GM18520 (cell line): ENCODE data around the gene PRR19.
A peak's percentile ranks its signal among the peaks of the same experiment; 100 is the strongest.
"Not testable (repeated sequence)": the region's sequence is repeated elsewhere in the genome, so short reads cannot be mapped to it uniquely, and the experiment has no call there.

Source experiments
- ATAC-seq: cut with Tn5 transposase; IDR thresholded peaks from one replicate; pipeline ENCODE4 v1.9.1; 2021; ENCODE audit not compliant: unreplicated experiment

PRR19 gene

GRCh38 chr19:42301646-42302203 lies at the start of gene PRR19:
PRR19 (plus strand) TSS chr19:42302132; CDS start chr19:42309585, 7,453 bp downstream.
- no peak for ATAC-seq

- ATAC-seq: no peak
Observed at GRCh38 chr19:42252365-42253244, 49.3 kb upstream of the PRR19 start.

DNA sequence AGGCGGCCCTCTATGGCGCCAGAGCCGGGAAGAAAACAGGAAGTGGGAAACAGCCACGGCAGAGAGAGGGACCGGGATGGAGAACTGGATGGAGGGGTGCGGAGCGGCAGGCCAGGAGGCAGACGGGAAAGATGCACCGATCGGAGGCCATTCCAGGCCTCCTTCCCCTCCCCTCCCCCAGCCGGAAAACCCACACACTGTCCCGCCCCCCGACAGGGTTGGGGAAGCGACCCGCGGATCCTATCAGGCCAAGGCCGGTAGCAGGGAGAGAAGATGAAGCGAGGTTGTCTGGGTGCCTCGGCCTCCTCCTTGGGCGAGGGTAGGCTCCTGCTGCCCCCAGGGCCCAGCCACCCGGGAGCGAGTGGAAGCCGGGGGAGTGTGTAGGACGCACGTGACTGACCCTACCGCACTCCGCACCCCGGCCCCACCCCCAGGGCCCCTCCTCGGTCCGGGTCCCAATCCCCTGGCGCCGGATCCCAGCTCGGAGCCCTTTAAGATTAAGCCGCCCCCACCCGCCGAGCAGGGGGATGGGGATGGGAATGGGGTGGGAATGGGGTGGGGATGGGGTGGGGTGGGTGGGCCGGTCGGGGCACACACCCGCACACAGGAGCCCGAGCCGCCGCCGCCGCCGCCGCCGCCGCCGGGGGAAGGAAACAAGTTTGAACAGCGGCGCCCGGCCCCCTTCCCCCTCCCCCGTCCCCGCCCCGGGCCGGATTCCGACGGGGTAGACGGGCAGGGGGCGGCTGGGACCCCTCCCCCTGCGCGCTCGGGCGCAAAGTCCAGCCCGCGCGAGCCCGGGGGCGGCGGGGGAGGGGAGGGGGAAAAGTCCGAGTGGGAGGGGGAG lies 48.5 kb upstream of the PRR19 start:
- no peak for ATAC-seq

DNA sequence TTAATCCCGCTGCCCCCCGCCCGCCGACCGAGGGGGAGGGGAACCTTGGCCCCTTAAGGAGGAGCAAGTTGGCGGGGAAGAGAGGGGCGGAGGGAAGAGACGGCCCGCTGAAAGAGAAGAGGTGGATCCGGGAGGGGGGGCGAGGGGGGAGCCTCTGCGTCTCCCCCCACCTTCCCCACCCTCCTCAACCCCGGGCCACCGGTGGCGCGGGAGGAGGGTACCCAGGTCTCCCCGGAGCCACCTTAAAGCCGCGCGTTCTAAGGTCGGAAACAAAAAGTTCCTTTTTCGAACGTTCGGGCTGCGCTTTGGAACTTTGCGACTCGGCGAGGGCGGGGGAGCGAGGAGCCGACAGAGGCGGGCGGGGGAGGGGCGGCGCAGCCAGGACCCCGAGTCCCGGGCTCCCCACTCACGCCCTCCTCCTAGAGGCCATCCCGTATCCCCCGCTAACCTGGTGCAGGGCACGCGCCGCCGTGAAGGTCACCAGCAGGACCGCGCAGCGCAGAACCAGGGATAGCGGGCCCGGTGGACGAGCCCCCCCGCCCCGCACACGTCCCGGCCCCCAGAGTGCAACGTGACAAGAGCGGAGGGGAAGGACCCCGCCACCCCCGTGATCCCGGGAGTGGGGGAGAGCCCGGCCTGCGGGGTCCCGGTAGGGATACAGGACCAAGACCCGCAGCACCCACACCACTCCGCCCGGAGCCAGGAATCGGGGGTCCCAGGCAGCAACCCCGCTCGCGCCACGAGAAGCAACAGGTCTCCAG lies 47.7 kb upstream of the PRR19 start:
- peak; percentile 29 for ATAC-seq

DNA sequence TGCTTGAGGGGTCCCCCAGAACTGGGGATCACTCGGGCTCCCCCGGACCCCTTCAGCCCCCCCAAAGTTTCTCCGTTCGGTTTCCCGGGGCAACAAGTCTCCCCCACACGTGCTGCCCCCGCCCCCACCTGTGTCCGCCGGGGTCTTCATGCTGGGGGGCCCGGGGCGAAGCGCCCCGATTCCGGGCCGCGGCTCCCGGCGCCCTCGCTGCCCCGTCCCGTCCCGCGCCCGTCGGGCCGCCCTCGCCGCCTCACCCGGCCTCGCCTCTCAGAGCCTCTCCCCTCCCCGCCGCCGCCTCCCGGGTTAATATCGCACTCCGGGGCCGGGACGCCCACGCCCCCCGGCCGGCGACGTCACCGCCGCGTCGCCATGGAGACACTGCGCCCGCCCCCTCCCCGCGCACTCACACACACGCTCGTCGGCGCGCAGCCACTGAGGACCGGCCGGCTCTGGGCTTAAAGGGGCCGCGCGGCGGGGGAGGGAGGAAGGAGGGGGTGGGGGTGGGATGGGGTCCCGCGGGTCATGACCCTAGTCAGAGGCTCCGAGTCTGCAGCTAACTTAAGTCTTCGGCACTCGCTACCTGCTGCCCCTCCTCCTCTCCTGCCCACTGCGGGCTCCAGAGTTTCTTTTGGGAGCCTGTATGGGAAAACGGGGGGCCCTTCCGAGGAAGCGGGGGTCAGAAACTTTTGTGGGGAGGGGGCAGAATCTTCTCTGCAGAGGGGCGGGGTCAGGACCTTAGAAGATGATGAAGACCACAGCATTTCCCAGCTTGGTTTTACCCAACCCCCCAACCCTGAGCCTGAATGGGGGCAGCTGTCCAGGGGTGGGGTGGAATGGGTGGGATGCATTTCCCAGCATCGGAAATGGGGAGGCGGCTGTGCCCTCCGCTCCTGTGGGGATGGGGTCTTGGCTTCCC lies 46.8 kb upstream of the PRR19 start, which contains the start of gene ERF:
Gene ERF (minus strand): TSS at position 279 of the 916 bp plus-strand sequence. CDS start 129 bp downstream, at position 150.
- peak; percentile 52 for ATAC-seq

GRCh38 chr19:42255766-42256745 lies 45.9 kb upstream of the PRR19 start:
- no peak for ATAC-seq

DNA sequence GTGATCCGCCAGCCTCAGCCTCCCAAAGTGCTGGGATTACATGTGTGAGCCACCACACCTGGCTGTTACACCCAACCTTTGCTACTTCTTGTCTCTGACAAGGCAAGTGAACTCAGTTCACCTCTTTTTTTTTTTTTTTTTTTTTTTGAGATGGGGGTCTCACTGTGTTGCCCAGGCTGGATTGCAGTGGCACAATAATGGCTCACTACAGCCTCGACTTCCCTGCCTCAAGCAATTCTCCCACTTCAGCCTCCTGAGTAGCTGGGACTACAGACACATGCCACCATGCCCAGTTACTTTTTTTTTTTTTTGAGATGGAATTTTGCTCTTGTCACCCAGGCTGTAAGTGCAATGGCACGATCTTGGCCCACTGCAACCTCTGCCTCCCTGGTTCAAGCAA lies 44.1 kb upstream of the PRR19 start:
- ATAC-seq: not testable (repeated sequence)

GRCh38 chr19:42261763-42262162 lies 40.2 kb upstream of the PRR19 start:
- ATAC-seq: no peak

DNA sequence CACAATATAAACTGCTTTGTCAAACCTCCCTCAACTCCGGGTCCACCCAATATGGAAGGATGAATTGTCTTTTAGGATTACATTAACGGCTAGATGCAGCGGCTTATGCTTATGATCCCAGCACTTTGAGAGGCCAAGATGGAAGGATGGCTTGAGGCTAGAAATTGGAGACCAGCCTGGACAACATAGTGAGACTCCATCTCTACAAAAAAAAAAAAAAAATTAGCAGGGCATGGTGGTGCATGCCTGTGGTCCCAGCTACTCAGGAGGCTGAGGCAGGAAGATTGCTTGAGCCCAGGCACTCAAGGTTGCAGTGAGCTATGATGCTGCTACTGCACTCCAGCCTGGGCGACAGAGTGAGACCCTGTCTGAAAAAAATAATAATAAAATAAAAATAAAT lies 35.8 kb upstream of the PRR19 start:
- ATAC-seq: not testable (repeated sequence)

GRCh38 chr19:42266928-42267603 lies 34.9 kb upstream of the PRR19 start:
- ATAC-seq: not testable (repeated sequence)

DNA sequence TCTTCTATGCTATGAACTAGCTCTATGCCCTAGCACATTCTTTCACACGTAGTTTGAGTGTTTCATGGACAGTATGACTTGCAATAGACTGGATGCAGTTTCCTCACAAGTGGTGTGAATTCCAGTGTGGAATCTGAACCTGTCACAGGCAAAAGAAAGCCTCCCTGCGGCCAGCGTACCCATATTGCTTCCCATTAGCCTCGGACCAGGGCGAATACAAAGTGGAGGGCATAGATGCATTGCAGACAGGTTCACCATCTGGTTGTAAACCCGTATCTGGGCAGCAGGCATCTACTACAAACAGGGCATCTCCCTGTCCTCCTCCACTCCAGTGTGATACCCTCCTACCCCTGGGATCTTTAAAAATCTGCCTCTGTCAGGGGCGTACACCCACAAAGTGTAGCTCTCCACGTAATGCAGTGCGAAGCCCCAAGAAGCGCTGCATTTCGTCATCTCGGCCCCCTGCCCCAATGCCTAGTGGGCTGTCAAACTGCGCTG lies 34.2 kb upstream of the PRR19 start:
- ATAC-seq: no peak

DNA sequence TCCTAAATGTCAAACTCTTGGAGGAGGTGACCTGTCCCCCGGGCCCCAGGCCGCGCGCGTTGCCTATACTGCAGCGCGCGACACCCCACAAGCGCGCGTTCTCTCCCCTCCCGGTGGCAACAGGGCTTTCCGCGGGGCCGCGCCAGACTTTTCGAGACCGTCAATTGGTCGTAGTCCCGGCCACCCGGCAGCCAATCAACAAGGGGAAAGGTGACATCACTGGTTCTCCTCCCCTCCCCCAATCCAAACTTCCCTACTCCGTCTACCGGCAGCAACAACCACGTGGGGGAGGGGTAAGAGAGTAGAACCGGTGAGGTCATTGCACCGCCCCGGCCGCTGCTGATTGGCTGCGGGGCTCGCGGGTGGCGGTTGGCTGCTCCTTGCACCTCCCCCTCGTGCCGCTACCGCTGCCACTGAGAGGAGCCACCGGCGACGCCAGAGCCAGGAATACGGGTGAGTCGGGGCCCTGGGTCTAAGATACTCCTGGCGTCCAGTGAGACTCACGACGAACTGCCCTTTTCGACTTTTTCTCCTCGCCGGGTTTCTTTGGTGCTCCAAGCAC lies 33.7 kb upstream of the PRR19 start:
- peak; percentile 29 for ATAC-seq

DNA sequence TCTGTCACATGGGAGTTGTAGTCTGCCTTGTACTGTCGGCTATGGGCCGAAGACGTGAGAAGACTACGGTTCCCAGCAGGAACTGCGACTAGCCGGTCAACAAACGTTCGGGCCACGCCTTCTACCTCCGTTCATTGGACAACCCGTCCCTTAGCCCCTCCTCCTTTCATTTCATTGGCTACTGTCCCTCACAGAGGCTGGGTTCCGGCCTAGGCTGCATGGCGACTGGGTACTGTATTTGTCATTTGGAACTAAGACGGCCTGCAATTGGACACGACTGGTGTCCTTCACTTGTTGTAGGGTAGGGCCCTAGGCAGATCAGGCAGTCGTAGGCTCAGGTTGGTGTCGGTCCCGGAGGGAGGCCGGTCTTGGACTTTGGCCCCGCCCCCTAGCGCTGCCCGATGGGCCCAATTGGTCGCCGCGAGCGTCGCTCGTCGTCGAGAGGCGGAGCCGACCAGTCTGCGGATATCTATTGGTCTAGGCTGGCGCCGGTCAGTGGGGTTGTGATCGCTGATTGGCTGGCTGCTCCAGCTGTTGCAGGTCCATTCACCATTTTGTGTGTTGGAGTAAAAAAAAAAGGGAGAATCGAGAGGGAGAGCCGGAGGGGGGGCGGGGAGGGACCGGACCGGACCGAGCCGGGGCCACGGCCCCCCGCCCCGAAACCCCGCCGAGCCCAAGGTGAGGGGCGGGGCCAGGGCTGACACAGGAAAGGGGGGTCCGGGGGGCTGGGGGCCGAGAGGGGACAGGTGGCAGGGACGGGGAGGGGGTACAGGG lies 33.0 kb upstream of the PRR19 start, which contains the start of gene CIC:
Gene CIC (plus strand): TSS at position 549 of the 774 bp plus-strand sequence. CDS start 2,532 bp downstream, outside the sequence.
- peak; percentile 70 for ATAC-seq

DNA sequence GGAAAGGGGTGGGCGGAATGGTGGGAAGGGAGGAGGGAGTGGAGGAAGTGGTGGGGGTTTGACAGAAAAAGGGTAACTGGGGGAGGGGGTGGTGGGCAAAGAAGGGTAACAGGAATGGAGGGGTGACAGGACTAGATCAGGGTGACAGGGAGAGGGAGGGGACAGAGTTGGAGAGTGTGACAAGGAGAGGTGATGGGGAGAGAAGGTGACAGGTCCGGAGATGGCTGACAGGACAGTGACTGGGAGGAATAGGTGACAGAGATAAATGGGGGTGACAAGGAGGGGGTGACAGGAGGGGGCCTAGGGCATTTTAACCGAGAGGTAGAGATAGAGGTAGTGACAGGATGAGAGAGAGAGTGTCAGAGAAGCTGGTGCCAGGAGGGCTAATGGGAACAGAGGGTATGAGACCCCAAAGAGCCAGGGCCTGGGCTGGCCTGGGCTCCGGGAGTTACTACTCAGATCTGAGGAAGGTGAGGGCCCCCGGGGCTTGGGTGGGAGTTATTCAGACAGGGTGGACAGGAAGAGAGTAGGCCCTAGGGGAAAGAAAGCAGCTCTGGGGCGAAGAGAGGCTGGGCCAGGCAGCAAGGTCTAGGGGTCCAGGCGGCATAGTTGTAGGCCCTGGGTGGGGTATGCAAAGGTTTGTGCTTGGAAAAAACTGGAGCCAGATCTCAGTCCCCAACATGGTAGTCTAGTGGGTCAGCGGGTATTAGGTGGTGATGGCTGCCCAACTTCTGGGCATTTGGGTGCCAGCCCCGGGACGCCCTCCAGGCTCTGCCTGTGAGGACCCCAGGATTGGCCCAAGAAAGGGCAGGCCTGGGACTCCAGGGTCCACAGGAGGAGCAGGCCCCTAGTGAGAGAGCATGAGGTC lies 32.2 kb upstream of the PRR19 start:
- no peak for ATAC-seq

- ATAC-seq: no peak
Observed at GRCh38 chr19:42270346-42271044, 31.4 kb upstream of the PRR19 start.
